SK-N-SH treated with all-trans-retinoic acid at 6 μM for 48 hours (cell line): ENCODE data around the gene OAS1.

ENCODE experiments used
- ISL1 ChIP-seq: fragments of 250-450 bp; sonication (Bioruptor Pico); IDR thresholded peaks from 2 replicates; pipeline ENCODE4 v2.1.2; 2022; ENCODE audit warnings: mild to moderate bottlenecking, moderate library complexity
- SNAI2 ChIP-seq: fragments of 250-450 bp; sonication (Bioruptor Pico); IDR thresholded peaks from 2 replicates; pipeline ENCODE4 v1.5.0; 2020; ENCODE audit warnings: mild to moderate bottlenecking, moderate library complexity
- TCF4 ChIP-seq: fragments of 250-450 bp; sonication (Bioruptor Pico); IDR thresholded peaks from 2 replicates; pipeline ENCODE4 v1.8.0; 2021; ENCODE audit warnings: mild to moderate bottlenecking, moderate library complexity, borderline replicate concordance
- ZFP3 ChIP-seq: fragments of 250-450 bp; sonication (Bioruptor Pico); IDR thresholded peaks from 2 replicates; pipeline ENCODE4 v1.5.0; 2020; ENCODE audit warnings: mild to moderate bottlenecking, moderate library complexity
- ZFP30 ChIP-seq: fragments of 450-650 bp; formaldehyde crosslinking; IDR thresholded peaks from 2 replicates; pipeline ENCODE4 v1.5.0; 2022; ENCODE audit warnings: mild to moderate bottlenecking, moderate library complexity
- ZNF70 ChIP-seq: fragments of 450-650 bp; formaldehyde crosslinking; IDR thresholded peaks from 2 replicates; pipeline ENCODE4 v1.5.0; 2020; ENCODE audit warnings: mild to moderate bottlenecking, moderate library complexity
- ZNF8 ChIP-seq: fragments of 450-650 bp; formaldehyde crosslinking; IDR thresholded peaks from 2 replicates; pipeline ENCODE4 v1.5.0; 2020; ENCODE audit warnings: mild to moderate bottlenecking, moderate library complexity
- TF ChIP-seq, protein P1 (sequence below): fragments of 250-450 bp; sonication (Bioruptor Pico); IDR thresholded peaks from 2 replicates; pipeline ENCODE4 v1.5.0; 2020; ENCODE audit warnings: mild to moderate bottlenecking, moderate library complexity

DNA sequence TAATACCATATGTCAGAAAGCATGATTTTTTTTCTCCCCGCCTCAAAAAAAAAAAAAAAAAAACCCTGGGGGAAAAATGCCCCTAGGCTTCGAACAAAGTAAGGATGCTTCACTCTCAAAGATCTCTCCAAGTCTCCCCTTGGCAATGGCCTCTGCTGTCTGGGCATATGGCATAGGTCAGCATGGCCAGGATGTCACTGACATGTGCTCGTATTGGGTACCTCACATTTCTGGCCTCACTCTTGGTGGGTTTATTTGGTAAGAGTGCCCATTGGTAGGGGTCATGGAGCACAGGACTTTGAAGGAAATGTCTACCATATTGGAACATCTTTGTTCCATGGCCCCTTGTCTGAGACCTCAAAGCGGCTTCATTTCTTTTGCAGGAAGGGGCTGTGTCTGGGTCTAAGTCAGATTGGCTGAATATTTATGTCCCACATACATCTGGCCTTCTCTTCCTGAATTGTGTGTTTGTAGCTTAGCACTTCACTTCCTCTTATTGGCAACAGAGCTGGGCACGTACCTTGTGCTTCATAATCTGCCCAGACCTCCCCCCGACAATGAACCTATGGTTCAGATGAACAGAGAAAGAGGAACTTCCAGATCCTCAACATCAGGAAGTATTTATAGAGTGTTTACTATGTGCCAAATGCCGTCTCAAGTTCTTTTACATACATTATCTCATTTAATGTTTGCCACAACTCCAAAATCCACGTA, 36.3 kb upstream of the OAS1 start:
- TF ChIP-seq TCF4 (no peak), ZFP3 (CRISPR knock-in tag) (no peak), ZNF8 (CRISPR knock-in tag) (no peak), ISL1 (CRISPR knock-in tag) (no peak), ZFP30 (CRISPR knock-in tag) (no peak), ZNF70 (CRISPR knock-in tag) (no peak), SNAI2 (CRISPR knock-in tag) (no peak)
- TF ChIP-seq, protein P1, sequence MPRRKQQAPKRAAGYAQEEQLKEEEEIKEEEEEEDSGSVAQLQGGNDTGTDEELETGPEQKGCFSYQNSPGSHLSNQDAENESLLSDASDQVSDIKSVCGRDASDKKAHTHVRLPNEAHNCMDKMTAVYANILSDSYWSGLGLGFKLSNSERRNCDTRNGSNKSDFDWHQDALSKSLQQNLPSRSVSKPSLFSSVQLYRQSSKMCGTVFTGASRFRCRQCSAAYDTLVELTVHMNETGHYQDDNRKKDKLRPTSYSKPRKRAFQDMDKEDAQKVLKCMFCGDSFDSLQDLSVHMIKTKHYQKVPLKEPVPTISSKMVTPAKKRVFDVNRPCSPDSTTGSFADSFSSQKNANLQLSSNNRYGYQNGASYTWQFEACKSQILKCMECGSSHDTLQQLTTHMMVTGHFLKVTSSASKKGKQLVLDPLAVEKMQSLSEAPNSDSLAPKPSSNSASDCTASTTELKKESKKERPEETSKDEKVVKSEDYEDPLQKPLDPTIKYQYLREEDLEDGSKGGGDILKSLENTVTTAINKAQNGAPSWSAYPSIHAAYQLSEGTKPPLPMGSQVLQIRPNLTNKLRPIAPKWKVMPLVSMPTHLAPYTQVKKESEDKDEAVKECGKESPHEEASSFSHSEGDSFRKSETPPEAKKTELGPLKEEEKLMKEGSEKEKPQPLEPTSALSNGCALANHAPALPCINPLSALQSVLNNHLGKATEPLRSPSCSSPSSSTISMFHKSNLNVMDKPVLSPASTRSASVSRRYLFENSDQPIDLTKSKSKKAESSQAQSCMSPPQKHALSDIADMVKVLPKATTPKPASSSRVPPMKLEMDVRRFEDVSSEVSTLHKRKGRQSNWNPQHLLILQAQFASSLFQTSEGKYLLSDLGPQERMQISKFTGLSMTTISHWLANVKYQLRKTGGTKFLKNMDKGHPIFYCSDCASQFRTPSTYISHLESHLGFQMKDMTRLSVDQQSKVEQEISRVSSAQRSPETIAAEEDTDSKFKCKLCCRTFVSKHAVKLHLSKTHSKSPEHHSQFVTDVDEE, result no peak
